Activated naive CD4-positive, alpha-beta T cell treated with anti-CD3 and anti-CD28 coated beads, Interleukin-2, amount 50 U/mL, for 72 hours (primary cell): Measurements from ENCODE around the gene HEMK1. TPM values are rescaled to one million over a fixed set of nuclear protein-coding genes. Genes with fewer than 3 reads are reported as not detected.

Experiments used
- ATAC-seq, 2 donors: fragments of 150-1000 bp; cut with Tn5 transposase; 2 replicates each; pipeline ENCODE4 v1.10.0; 2021; ENCODE audit warnings: mild to moderate bottlenecking in 2 of 2, moderate library complexity in 2 of 2
- DNase-seq, 2 donors: peaks; one replicate each; pipeline ENCODE4 v3.0.0; 2021 to 2022; ENCODE audit warnings: low spot score in 2 of 2
- H3K27ac Mint-ChIP-seq, 2 donors: one replicate each; pipeline ENCODE4 v1.8.0; 2022; ENCODE audit warnings: mild to moderate bottlenecking in 2 of 2, mixed read lengths in 2 of 2
- H3K36me3 Mint-ChIP-seq, 2 donors: one replicate each; pipeline ENCODE4 v1.8.0; 2022; ENCODE audit warnings: mixed read lengths in 2 of 2
- H3K9me3 Mint-ChIP-seq, 2 donors: one replicate each; pipeline ENCODE4 v1.8.0; 2022; ENCODE audit warnings: mixed read lengths in 2 of 2
- total RNA-seq, 2 donors: library from RNA; stranded (reverse); gene quantifications; one replicate each; pipeline ENCODE4 v1.2.3, GENCODE V29; 2022

Gene HEMK1
- total RNA-seq, 2 donors from 2014 or later, result 69.7 to 74.6 TPM

DNA sequence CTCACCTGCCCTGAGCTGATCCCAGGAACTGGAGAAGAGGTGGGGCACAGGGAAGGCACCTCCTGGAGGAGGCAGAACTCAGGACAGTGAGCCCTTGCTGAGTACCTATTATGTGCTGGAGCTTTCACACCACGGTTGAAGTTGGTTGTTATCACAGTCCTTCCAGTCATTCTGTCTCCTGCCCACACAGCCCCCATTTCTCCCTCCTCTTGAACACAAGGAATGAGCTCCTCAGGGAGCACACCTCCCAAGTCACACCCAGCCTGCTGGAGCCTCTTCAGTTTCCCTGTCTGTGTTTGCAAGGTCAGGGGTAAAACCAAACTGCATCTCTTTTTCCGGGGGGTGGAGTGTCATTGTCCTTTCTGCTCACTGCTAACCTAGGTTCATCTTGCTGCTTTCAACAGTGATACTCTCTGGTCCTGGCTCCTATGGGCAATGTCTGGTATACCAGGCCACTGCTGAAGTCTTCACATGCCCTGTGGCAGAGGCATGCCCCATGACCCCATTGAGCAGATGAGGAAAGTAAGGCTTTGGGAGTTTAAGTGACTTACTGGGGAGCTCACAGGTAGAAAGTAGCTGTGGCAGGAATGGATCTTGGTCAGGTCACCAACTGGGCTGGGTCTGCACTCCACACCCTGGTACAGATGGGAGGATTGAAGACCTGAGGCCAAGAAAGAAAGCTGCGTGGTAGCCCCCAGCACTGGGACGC lies 31.7 kb upstream of the HEMK1 start:
- Mint-ChIP-seq H3K9me3 (no peaks in the 10 kb centered on the region), H3K27ac (no peak overlapping the region), H3K36me3 (no peaks in the 10 kb centered on the region)
- no peak for DNase-seq
- ATAC-seq, result no peak

DNA sequence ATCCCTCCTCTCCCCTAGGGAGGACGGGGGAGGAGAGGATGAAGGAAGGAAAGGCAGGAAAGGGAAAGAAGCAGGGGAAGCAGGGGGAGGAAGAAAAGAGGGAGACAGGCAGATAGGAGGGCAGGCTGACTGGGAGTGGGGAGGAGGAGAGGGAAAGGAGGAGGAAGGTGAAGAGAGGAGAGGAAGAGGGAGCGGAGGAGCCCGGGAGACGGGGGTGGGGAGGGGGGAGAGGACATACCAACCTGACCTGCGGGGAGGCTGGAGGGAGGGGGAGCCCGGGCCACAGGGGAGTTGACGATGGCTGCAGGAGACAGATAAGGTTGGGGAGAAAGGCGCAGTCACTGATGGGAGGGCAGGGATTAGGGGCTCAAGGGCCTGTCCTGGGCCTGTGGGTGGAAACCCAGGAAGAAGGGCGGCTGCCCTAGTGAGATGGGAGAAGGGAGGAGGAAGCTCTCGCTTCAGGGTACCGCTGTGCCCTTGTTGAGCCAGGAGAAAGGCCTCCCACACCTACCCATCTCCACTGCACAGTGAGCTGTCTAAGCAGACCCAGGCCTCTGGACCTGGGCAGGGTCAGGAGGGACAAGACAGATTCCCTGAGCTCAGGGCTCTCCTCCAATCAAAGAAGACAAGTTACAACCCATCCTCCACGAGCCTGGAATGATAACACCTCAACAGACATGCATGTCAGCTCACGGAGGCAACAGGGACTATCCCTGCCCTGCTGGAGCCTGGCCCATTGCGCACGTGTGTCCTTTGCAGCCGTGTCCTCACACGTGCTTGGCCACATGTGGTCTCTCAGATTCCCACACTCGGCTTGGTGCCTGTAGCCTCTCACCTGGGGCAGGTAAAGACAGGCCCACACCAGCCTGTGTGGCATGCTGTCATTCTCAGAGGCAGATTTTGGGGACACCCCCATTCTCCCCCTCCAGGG lies 29.7 kb upstream of the HEMK1 start:
- no peak for DNase-seq
- Mint-ChIP-seq H3K27ac (peak overlapping the region in 1 of 2 donors; percentile 40), H3K9me3 (no peaks in the 10 kb centered on the region), H3K36me3 (no peaks in the 10 kb centered on the region)
- no peak for ATAC-seq

DNA sequence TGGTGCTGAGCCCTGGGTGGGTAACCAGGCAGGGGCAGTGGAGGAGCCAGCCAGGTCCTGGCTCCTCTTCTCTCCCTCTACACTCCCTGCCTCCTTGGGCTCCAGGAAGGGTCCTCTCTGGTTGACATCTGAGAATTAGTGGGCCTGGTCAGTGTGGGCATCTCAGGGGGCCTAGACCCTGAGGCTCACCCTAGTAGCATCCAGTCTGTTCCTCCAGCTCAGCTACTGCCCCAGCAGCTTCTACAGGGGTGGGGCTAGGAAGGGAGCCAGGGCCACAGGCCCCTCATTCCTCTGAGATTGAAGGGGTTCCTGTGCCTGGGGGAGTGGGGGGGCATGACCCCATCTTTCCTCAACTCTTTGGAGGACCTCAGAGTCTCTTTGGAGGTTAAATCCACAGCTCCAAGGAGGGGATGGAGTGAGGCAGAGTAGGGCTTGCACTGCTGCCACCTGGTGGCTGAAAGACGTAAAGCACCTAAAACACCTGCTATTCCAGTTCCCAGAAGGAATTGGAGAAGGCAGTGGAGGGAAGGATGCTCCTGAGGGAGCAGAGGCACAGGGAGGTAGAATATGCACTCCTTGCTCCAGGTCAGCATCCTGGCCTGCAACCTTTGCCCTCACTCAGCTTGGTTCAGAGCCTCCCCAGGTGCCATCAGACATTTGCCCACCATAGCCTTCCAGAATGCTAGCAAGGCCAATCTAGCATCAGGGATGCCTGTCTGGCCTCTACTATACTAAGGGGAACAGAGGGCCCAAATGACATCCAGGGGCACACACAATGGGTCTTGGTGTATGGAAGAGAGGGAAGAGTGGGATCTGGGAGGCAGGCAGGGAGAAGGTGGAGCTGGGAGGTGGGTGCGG lies 26.9 kb upstream of the HEMK1 start:
- ATAC-seq (peak; percentile 78 to 85), DNase-seq (peak; percentile 66 to 67)
- no peak overlapping the region for H3K27ac Mint-ChIP-seq
- no peaks in the 10 kb centered on the region for H3K9me3 Mint-ChIP-seq
- no peaks in the 10 kb centered on the region for H3K36me3 Mint-ChIP-seq

DNA sequence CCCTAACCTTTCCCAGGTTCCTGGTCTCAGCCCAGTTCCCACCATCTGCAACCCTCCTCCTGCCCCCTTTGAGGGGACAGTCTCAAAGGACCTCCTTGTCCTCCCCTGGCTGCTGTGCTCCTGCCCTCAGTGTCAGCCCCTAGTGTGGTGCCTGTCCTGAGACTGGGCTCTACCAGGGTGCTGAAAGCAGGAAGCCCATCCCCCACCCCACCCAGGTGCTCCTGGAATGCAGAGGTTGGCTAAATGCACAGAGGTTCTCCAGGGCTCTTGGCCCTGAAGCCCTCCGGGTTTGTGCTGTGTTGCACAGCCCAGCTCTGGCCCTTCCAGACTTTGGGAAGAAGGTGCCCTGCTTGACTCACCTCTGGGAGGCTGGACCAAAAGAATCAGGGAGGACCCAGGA lies 23.5 kb upstream of the HEMK1 start:
- no peak overlapping the region for H3K27ac Mint-ChIP-seq
- DNase-seq (no peak), ATAC-seq (no peak)
- H3K9me3 Mint-ChIP-seq, result no peaks in the 10 kb centered on the region
- no peaks in the 10 kb centered on the region for H3K36me3 Mint-ChIP-seq

DNA sequence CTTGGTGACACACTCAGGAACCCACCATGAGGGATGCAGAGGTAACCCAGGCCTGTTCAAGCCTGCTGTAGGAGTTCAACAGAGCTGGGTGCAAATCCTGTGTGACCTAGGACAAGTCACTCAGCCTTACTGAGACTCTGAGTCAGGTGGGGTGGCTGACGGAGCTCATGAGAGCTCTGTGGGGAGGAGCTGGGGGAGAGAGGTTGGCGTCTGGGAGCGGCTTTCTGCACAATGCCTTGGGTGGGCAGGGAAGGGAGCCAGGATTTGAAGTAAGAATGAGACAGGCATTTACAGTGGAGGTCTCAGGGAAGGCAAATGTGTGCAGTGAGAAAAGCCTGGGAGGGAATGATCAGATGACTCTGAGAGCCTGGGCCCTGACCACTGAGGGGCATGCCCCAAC lies 20.1 kb upstream of the HEMK1 start:
- no peak for ATAC-seq

DNA sequence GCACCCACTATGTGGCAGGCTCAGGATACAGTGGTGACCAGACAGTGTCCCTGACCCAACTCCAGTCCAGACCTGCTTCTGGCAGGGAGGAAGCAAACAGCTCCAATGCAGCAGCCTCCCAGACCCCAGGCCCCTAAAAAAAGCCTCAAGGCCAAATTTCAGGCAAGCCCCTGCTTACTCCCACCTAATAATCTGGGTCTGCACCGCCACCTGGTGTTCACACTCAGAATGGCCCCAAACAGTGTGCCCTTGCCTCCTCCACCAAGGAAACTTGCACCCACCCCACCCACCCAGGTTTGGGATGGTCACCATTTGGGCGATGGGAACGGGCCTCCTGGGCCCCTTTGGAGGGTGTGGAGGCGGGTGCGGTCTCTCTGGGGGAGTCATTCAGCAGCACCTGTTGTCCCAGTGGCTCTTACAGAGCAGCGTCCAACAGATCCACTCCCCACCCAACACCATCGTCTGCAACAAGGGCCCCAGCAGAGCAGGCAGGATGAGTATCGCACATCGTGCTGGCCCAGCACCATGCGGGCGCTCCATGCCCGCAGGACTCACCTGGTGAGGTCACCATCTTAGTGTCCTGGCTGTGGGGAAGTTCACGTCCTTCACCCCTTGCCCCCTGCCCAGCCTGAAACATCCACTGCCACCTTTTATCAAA lies 19.1 kb upstream of the HEMK1 start:
- Mint-ChIP-seq H3K36me3 (no peaks in the 10 kb centered on the region), H3K27ac (no peak overlapping the region), H3K9me3 (no peaks in the 10 kb centered on the region)
- DNase-seq, result peak in 1 of 2 donors; percentile 76
- ATAC-seq, result peak; percentile 65 to 73

More for the DNA sequence above, 20.1 kb upstream of the HEMK1 start:
- Mint-ChIP-seq H3K36me3 (no peaks in the 10 kb centered on the region), H3K27ac (no peak overlapping the region), H3K9me3 (no peaks in the 10 kb centered on the region)
- no peak for DNase-seq

DNA sequence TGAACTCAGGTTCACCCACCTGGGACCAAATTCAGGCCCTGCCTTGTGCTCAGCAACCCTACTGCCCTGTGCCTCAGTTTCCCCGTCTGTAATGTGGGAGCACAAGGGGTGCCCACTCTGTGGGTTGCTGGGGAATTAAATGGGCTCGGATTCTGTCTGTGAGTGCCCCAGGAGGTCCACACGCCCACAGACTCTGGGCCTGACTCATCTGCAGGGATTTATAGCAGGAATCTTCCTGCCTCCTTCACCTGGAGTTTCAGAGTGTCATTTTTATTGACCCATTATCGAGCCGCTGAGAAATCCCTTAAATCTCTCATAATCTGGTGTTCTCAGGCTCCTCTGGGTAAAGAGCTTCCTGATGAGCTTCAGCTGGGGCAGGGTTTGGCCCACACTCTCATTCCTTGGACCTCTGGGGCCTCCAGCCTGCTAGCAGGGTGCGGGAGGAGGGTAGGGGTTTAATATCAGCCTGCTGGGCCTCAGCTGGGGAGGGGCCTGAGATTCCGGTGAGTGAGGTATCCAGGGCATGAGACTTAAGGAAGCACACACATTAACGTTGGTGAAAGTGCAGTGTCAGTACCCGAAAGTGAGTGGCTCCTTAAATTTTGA lies 18.2 kb upstream of the HEMK1 start:
- ATAC-seq (no peak), DNase-seq (no peak)
- peak overlapping the region in 1 of 2 donors; percentile 34 for H3K27ac Mint-ChIP-seq

DNA sequence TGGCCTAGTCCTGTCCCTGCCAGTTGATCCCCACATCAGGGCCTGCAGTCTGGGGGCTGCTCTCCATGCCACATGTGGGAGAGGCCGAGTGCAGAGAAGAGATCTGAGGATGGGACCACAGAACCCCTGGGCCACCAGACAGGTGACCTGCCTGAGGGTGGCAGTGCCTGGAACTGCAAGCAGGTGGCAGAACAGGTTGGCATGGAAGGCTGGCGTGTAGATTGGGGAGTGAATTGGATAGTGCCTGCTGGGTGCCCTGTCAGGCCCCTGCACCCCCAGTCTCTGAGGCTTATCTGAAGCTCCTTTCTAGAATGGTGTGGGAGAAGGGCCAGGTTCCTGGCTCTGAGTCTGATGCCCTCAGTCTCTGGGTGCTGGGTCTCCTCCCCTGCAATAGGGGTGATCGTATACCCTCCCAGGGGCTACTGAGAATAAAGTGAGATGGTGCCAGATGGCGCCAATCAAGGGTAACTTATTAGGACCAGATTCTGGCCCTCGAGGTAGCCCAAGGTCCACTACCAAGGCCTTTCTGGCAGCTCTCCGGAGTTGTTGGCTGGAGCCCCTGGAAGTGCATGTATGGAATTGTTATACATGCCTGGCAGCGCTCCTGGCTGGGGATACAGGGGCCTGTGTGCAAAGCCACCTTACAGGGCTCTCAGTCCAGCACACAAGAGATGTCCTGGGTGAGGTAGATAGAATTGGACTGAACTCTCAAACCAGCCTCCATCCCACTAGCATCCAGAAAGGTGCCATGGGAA lies 17.5 kb upstream of the HEMK1 start:
- no peak for DNase-seq
- Mint-ChIP-seq H3K27ac (peak overlapping the region in 1 of 2 donors; percentile 34), H3K9me3 (no peaks in the 10 kb centered on the region), H3K36me3 (no peaks in the 10 kb centered on the region)
- ATAC-seq, result no peak

More for the DNA sequence above, 18.2 kb upstream of the HEMK1 start:
- H3K9me3 Mint-ChIP-seq, result no peaks in the 10 kb centered on the region
- no peaks in the 10 kb centered on the region for H3K36me3 Mint-ChIP-seq

DNA sequence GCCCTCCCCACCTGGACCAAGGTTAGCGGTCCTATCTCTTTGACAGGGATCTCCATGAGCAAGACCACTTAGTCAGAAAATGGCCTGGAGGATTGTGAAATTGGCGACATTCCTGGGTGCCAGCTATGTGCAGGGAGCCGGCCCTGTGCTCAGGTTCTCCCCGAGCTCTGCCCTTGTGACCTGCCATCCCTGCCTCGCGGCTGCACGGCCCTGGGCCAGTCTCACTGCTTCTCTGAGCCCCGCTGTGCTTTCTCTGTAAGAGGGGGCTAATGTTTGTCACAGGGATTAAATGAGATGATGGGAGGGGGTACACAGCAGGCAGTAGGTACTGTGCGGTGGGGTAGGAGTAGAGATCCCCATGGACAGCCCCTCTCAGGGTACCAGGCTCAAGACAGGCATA lies 16.7 kb upstream of the HEMK1 start:
- DNase-seq, result no peak
- Mint-ChIP-seq H3K9me3 (no peaks in the 10 kb centered on the region), H3K27ac (no peak overlapping the region), H3K36me3 (no peaks in the 10 kb centered on the region)
- ATAC-seq, result no peak

DNA sequence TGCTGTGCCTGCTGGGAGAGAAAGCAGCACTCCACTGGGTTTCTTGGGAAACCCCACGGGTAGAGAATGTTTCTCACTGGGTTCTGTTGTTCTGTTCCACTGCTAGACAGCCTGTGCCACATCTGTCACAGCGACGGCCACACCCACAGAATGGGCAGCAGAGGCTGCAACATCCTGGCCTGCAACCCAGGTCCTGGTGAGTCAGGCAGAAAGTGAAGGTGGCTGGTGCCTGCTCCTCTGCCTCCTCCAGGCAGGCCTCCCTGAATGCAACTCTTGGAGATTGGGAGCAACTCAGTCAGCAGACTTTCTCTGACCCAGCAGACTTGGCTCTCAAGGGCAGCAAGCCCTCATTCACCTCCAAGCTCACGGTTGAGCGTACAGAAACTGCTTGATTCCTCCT lies 14.8 kb upstream of the HEMK1 start:
- H3K27ac Mint-ChIP-seq, result peak overlapping the region in 1 of 2 donors; percentile 51
- no peak for DNase-seq
- H3K9me3 Mint-ChIP-seq, result no peaks in the 10 kb centered on the region
- H3K36me3 Mint-ChIP-seq, result no peaks in the 10 kb centered on the region
- peak in 1 of 2 donors; percentile 63 for ATAC-seq

DNA sequence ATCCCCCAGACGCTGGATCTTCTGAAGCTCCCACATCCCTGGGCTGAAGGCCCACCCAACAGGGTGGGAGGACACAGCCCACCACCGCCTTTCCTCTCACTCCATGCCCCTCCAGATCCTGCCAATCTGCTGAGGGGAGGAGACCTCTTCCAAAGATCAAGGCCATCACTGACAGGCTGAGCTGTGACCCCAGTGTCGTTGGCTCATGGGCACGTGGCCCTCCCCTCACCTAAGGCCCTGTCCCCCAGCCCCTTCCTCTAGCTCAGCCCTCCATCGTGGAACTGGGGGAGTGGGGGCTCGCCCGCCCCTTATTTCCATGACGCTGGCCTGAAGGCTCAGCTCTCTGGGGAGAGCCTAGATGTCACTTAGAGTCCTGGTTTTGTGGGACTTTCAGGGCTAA lies 12.2 kb upstream of the HEMK1 start:
- H3K27ac Mint-ChIP-seq, result peak overlapping the region in 1 of 2 donors; percentile 5
- DNase-seq (no peak), ATAC-seq (no peak)
- no peaks in the 10 kb centered on the region for H3K9me3 Mint-ChIP-seq
- H3K36me3 Mint-ChIP-seq, result no peaks in the 10 kb centered on the region

DNA sequence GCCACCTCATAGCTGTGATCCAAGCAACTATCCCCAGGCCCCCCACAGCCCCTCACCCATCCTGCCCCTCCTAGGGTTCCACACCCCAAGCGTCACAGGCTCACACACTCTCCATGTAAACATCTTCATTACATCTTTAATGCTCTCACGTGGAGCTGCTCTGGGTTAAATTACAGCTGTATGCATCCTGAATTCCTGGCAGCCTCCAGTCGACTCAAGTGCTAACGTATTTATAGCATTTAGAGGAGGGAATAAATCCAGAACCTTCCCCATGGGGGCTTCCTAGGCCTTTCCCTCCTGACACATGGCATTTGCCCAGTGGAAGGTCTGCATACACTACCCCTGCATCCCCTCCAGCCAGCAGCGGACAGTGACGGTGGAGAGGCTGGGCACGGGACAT lies 11.4 kb upstream of the HEMK1 start:
- Mint-ChIP-seq H3K36me3 (no peaks in the 10 kb centered on the region), H3K9me3 (no peaks in the 10 kb centered on the region), H3K27ac (peak overlapping the region in 1 of 2 donors; percentile 5)
- ATAC-seq (no peak), DNase-seq (no peak)

DNA sequence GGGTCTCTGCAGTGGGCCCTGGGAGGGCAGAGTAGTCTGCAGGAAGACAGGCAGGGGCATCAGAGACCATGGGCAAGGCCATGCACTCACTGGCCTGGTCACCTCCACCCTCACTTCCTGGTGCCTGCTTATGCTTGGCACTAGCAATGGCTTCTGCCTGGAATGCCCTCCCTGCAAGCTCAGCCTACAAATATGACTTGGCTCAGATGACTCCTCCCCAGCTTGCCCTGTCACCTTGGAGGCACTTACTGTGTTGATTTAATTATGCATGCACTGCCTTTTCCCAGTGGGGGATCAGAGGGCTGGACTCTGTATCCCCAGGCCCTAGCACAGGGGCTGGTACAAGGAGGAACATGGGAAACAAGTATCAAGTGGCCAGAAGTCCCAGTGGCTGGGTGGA lies 9.6 kb upstream of the HEMK1 start:
- DNase-seq, result no peak

DNA sequence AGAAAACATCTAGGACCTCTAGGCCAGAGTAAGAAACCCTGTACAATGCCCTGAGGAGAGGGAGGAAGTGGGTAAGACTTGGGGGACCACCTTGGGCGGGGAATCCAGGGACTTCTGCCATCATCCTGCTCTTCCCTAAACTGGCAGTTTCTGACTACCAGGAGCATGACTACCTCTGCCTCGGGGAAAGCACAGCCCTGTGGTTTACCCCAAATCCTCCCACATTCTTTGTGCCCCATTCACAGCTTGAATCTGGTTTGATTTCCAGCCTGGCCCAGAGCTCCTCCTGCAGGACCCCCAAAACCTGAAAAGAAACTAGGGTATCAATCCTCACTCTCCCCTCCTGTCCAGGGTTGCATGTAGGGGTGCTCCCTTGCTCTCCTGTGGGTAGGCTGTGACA lies 6.5 kb upstream of the HEMK1 start:
- Mint-ChIP-seq H3K36me3 (peaks cover 4% of the 10 kb centered on the region in 2 donors), H3K9me3 (no peaks in the 10 kb centered on the region), H3K27ac (no peak overlapping the region)
- no peak for DNase-seq
- no peak for ATAC-seq

More for the DNA sequence above, 9.6 kb upstream of the HEMK1 start:
- no peak for ATAC-seq
- no peaks in the 10 kb centered on the region for H3K9me3 Mint-ChIP-seq
- no peak overlapping the region for H3K27ac Mint-ChIP-seq
- H3K36me3 Mint-ChIP-seq, result no peaks in the 10 kb centered on the region

DNA sequence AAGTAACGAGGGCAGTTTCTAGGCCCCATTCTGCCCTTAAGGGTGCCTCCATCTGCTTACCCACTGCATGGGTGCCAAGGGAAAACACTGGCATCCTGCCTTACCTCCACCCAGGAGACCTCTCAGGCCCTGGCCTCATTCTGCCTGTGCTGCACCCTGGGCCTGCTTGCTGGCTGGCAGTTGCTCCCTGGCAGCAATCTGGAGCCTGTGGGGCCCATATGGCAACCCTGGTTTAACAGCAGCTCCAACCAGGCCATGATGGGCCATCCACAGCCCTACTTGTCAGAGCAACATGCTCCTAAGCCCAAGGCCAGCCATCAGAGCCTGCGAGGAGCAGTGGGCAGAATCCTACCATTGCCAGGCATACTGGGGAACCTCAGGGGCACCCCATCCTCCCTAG lies 5.5 kb upstream of the HEMK1 start:
- no peak for ATAC-seq
- H3K36me3 Mint-ChIP-seq, result peaks cover 6 to 9% of the 10 kb centered on the region in 2 donors
- DNase-seq, result no peak
- no peak overlapping the region for H3K27ac Mint-ChIP-seq
- no peaks in the 10 kb centered on the region for H3K9me3 Mint-ChIP-seq
